Erythroblast (primary cell): Measurements from ENCODE around the gene ARID3B.

Experiments
- GATA1 ChIP-seq: IDR thresholded peaks from 2 replicates; pipeline ENCODE4 v1.6.1; 2011; ENCODE audit warnings: low read depth, mild to moderate bottlenecking, control low read depth, low read length, moderate library complexity
- POLR2A ChIP-seq: IDR thresholded peaks from 2 replicates; pipeline ENCODE4 v1.6.1; 2011; ENCODE audit warnings: mild to moderate bottlenecking, low read length

- TF ChIP-seq POLR2A, result no peak
- no peak for TF ChIP-seq GATA1
Measured at GRCh38 chr15:74618841-74619596, 78.0 kb downstream of the ARID3B start.
